ENCODE results near the gene ANGPT4. TPM values are rescaled to one million over a fixed set of nuclear protein-coding genes. Genes with fewer than 3 reads are reported as not detected.

Gene ANGPT4
- total and polyA plus RNA-seq, 2 of the 13 experiments (the other 11 are each of a cell fraction or from before 2014, with no cell fraction given): not detected

DNA sequence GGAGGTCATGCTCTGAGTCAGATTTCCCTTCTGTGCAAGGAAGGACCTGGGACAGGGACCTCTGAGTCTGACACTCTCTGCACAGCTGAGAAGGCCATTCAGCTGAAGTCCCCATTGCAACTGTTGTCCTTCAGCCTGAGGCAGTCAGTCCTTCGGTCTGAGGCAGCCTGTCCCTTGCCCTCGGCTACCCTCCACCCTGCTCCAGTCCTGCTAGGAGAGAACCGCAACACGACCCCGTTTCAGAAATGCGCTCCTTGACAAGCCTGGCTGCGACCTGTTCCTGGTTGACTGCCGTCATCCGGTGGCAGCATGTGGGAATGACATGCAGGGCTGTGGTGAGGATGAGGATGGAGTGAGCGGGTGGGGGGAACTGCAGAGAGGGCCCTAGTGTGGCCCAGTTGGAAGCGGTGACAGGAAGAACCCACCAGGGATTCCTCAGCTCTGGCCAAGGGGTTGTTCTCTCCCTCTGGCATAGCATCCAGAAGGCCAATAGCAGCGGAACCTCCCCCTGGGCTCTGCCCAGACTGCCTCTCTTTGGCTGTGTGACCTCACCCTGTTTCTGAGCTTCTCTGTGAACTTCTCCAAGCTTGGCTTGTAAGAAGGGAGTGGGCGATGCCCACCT is 40.3 kb upstream of the ANGPT4 start (continued):
- TF ChIP-seq HNF1B (CRISPR knock-in tag; IDR thresholded peaks at IDR 0.05) (peak; percentile 68), HDAC1 (CRISPR knock-in tag; IDR thresholded peaks at IDR 0.05) (no peak), REPIN1 (CRISPR knock-in tag; IDR thresholded peaks at IDR 0.05; ENCODE audit: borderline replicate concordance, low read depth) (no peak), ZNF512B (CRISPR knock-in tag; IDR thresholded peaks at IDR 0.05; ENCODE audit: borderline replicate concordance) (0 out of 2 replicates have a peak, but pooled peaks have one; percentile 88), TP53 (CRISPR knock-in tag; conservative IDR thresholded peaks at IDR 0.05) (no peak), ZNF224 (CRISPR knock-in tag; IDR thresholded peaks at IDR 0.05) (no peak), TGIF2 (CRISPR knock-in tag; IDR thresholded peaks at IDR 0.05) (no peak), NFKB2 (CRISPR knock-in tag; IDR thresholded peaks at IDR 0.05; ENCODE audit: borderline replicate concordance) (no peak; the same call in 1 of the 2 replicates), ZNF598 (CRISPR knock-in tag; IDR thresholded peaks at IDR 0.05; ENCODE audit: borderline replicate concordance) (peak; percentile 90; the same call in 1 of the 2 replicates), SAP130 (CRISPR knock-in tag; IDR thresholded peaks at IDR 0.05; ENCODE audit: low read depth) (peak; percentile 22; the same call in 1 of the 2 replicates), ZNF44 (CRISPR knock-in tag; IDR thresholded peaks at IDR 0.05) (no peak), MAZ (IDR thresholded peaks at IDR 0.05; ENCODE audit: borderline replicate concordance, low read depth, low read length) (peak; percentile 59; the same call in 1 of the 2 replicates), MAZ (CRISPR knock-in tag; IDR thresholded peaks at IDR 0.05; ENCODE audit: low read depth) (peak; percentile 66), AHR (CRISPR knock-in tag; IDR thresholded peaks at IDR 0.05) (peak; percentile 64; the same call in 1 of the 2 replicates), EP300 (IDR thresholded peaks at IDR 0.05; ENCODE audit: low read depth in 2 of 2, low read length in 2 of 2) (no peak), EP300 (CRISPR knock-in tag; IDR thresholded peaks at IDR 0.05; ENCODE audit: borderline replicate concordance) (no peak), ZFP36L2 (CRISPR knock-in tag; IDR thresholded peaks at IDR 0.05) (no peak), ZEB1 (IDR thresholded peaks at IDR 0.05; ENCODE audit: insufficient replicate concordance, low read depth) (no peak), ZFX (CRISPR knock-in tag; IDR thresholded peaks at IDR 0.05; ENCODE audit: low read depth) (0 out of 2 replicates have a peak, but pooled peaks have one; percentile 31), SRF (IDR thresholded peaks at IDR 0.05; ENCODE audit: low read depth, low read length) (no peak), PAX8 (CRISPR knock-in tag; IDR thresholded peaks at IDR 0.05; ENCODE audit: borderline replicate concordance) (peak; percentile 70; the same call in 1 of the 2 replicates), SMAD3 (CRISPR knock-in tag; IDR thresholded peaks at IDR 0.05) (peak; percentile 63; the same call in 1 of the 2 replicates), TRIM22 (IDR thresholded peaks at IDR 0.05) (no peak)
- TF ChIP-seq, protein P1, sequence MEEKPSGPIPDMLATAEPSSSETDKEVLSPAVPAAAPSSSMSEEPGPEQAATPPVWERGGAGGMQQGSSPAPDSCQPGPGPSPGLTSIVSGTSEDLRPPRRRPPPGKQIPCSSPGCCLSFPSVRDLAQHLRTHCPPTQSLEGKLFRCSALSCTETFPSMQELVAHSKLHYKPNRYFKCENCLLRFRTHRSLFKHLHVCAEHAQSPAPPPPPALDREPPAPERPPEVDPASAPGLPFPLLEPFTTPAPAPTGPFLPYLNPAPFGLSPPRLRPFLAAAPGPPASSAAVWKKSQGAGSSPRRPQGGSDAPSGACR (CRISPR knock-in tag; IDR thresholded peaks at IDR 0.05): no peak
